ENCODE measurements around the gene MICAL2.

The MICAL2 gene

GRCh38 chr11:12174128-12174476 lies 63.7 kb downstream of the MICAL2 start:
- DNase-seq = no peak

- no peak for DNase-seq
Observed at GRCh38 chr11:12174477-12175143, 64.2 kb downstream of the MICAL2 start.

GRCh38 chr11:12175694-12176241 lies 65.4 kb downstream of the MICAL2 start:
- DNase-seq = no peak

- no peak for DNase-seq
Observed at GRCh38 chr11:12176410-12176809, 66.0 kb downstream of the MICAL2 start.

GRCh38 chr11:12177739-12178338 lies 67.4 kb downstream of the MICAL2 start:
- DNase-seq = no peak

GRCh38 chr11:12179019-12179418 lies 68.6 kb downstream of the MICAL2 start:
- DNase-seq = no peak

- DNase-seq = no peak
Observed at GRCh38 chr11:12179531-12179930, 69.1 kb downstream of the MICAL2 start.

GRCh38 chr11:12180257-12181205 lies 70.1 kb downstream of the MICAL2 start:
- no peak for DNase-seq

- DNase-seq = no peak
Observed at GRCh38 chr11:12182302-12182675, 71.9 kb downstream of the MICAL2 start.

- DNase-seq = peak in 1 of 2 experiments; percentile 11
Observed at GRCh38 chr11:12182676-12183541, 72.5 kb downstream of the MICAL2 start.

- DNase-seq = no peak
Observed at GRCh38 chr11:12183827-12184620, 73.6 kb downstream of the MICAL2 start.

GRCh38 chr11:12184699-12185098 lies 74.3 kb downstream of the MICAL2 start:
- DNase-seq = no peak

GRCh38 chr11:12185106-12185690 lies 74.8 kb downstream of the MICAL2 start:
- DNase-seq = no peak

GRCh38 chr11:12185914-12186313 lies 75.5 kb downstream of the MICAL2 start:
- no peak for DNase-seq

- no peak for DNase-seq
Observed at GRCh38 chr11:12186701-12187100, 76.3 kb downstream of the MICAL2 start.

- DNase-seq = no peak
Observed at GRCh38 chr11:12187399-12187798, 77.0 kb downstream of the MICAL2 start.

GRCh38 chr11:12188548-12189317 lies 78.3 kb downstream of the MICAL2 start:
- no peak for DNase-seq

- peak; percentile 50 to 72 for DNase-seq
Observed at GRCh38 chr11:12189543-12190235, 79.3 kb downstream of the MICAL2 start.

- no peak for DNase-seq
Observed at GRCh38 chr11:12190511-12190910, 80.1 kb downstream of the MICAL2 start.

All from NCI-H446 (cell line).